Measurements from ENCODE around the gene ZNF827.

The ZNF827 gene

GRCh38 chr4:145736241-145736831, 202.3 kb downstream of the ZNF827 start:
- no peak for DNase-seq

GRCh38 chr4:145735827-145736226, 202.8 kb downstream of the ZNF827 start:
- no peak for DNase-seq

GRCh38 chr4:145735347-145735675, 203.3 kb downstream of the ZNF827 start:
- DNase-seq = no peak

DNA sequence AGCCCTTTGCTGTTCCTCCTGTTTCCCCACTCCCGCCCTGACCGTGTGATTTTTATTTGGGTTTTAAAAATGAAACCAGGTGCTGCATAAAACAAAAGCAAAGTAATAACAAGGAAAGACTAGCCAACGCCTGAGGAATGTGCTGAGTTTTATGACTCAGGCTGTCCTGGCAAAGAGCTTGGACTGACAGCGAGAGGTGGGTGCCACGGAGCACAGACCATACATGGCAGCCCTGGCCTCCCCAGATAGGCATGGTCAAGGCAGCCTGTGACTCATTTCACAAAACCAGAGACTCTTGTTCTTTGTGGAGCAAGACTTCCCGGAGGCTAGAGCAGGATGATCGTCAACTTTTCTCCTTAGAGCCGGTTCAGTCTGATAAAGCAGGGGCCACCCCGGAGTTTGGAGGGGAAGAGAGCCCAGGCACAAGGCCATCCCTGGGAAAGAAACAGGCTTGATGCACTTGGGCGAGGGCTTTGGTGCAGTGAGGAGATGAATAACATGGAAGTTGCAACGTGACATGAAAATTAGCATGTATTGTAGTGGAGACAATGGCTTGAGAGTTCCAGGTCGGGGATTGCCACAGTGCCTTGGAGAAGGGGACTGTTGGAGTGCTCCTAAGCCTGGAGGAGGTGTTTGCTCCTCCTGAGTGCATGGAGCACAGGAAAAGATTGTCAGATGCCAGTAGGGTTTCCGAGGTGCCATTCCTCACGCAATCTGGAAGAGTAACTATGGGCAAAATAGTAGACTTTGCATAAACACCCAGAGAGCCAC, 203.9 kb downstream of the ZNF827 start:
- DNase-seq = no peak

DNA sequence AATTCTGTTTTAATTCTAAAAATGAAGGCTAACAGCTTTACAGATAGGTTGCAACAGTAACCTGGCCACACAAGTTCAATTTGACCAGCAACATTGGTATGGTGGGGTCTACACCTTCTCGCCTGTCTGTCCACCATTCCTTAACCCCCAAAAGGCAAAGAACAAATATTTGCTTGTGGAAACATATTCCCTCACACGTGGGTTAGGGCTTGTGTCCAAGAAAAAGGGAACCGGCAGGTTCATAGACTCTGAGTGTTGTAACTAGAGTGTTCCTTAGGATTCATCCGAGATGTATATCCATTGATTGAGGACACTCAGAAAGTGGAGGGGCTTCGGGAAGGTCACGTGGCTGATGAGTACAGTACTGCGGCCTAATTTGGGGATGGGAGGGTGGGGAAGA, 204.6 kb downstream of the ZNF827 start:
- no peak for DNase-seq

DNA sequence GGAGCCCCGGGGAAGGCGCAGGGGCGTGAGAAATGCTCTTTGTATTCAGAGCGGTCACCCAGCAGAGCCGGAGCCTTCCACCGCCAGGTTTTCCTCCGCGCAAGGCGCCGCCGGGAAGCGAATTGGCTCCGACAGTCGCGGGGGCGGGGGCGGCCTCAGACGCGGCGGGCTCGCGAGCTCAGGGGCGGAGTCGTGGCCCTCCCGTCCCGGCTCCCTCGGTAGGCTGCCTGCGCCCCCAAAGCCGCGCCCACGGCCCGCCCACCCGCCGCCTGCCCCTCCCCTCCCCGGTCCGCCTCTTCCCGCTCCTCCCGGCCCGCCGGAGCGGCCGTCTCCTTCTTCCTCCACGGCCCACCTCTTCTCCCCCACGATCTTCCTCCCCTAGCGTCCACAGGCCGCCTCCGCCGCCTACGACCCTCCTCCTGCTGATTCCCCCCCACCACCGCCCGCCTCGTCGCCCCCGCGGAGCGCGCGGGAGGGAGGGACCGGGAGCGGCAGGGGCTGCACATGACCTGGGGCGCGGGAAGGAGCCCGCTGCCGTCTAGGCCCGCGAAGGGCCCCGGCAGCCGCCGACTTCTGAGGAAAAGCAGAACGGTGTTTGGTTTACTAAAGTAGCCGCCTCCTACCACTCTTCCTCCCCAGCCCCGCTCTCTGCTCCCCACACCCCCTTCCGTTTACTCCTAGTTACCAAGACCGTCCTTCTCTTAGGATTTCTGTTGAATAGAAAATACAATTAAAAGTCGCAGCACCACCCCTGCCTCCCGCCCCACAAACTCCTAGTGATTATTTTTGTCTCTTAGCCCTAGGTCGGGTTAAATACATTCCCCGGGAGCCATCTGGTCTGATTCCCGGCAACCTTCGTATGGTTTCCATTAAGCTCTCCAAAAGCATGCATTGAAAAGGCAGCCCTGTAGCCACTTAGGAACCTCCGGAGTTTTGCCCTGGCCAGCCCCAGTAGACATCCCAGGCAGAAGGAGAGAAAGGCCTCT, 205.4 kb downstream of the ZNF827 start:
- peak; percentile 77 for DNase-seq

DNA sequence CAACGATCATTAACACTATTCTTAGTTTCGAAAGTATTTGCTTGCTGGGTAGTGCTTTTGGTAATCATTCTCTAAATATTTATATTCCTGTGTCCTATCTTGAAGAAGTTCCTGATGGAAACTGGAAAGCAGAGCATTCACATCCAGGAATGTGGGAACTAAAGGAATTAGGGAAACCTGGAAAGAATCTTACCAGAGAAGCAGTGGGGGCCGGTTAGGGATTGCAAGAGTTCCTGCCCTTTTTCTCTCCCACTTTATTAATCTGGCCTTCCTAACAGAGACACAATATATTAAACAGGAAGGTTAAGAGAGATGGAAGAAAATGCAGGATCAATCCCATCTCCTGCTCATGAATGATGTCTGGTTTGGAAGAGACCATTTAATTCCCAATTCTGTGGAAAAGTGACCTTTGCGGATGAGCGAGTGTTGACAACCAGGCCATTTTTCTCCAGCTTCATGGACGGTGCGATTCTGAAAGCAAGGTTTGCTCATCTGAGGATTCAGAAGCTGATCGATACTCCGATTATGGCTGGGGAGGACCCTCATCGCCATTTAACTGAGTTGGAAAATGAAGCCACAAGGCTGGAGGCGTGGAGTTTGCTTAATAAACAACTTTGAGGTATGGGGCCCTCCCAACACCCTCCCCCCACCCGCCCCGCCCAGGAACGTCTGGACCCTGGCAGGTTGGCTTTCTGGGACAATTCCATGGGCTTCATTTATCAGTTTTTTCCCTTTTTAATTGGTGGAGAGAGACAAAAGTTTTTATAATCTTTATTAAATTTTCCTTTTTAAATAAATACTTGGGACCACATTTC, 206.4 kb downstream of the ZNF827 start:
- DNase-seq = no peak

DNA sequence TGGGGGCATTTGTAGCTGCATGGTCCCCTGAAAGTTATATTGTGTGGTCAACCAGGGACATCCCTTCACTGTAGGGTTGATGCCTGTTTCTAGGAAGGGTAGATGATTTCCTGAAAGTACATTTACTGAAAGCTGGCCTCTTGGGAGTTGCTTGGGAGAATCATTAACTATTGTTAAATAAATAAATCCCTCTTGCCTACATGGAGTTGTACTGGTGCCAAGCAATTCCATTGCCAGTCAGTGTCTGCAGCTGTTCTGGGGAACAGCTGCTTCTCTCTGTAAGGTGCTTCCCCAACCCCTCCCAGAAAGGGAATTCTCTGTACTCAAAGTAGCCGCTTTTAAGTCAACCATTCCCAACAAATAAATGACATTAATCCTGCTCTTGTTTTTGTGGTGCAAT, 207.6 kb downstream of the ZNF827 start:
- no peak for DNase-seq

DNA sequence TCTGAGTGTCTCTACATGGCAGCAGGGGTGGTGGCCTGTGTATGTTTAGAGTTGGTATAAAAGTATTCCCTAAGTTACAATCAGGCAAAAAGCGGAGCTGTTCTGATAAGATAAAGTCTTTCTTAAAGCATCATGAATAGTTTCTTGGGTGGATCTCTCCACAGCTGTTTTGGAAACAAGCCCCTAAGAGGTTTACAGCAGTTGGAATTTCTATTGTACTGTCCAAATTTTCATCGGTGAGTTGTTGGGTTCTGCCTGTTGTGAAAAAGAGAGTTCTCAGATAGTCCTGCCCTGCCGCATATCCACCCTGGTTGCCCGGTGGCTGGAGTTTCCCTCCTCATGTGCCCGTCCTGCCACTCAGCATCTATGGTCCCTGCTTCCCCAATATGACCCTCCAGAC, 208.6 kb downstream of the ZNF827 start:
- no peak for DNase-seq

GRCh38 chr4:145723336-145723735, 215.3 kb downstream of the ZNF827 start:
- no peak for DNase-seq

GRCh38 chr4:145722561-145722960, 216.1 kb downstream of the ZNF827 start:
- no peak for DNase-seq

- no peak for DNase-seq
Measured at GRCh38 chr4:145720656-145721055, 218.0 kb downstream of the ZNF827 start.

GRCh38 chr4:145719752-145720624, 218.6 kb downstream of the ZNF827 start:
- DNase-seq = no peak

- DNase-seq = no peak
Measured at GRCh38 chr4:145716661-145717200, 221.9 kb downstream of the ZNF827 start.

GRCh38 chr4:145716200-145716599, 222.4 kb downstream of the ZNF827 start:
- no peak for DNase-seq

- no peak for DNase-seq
Measured at GRCh38 chr4:145709843-145710242, 228.8 kb downstream of the ZNF827 start.

DNA sequence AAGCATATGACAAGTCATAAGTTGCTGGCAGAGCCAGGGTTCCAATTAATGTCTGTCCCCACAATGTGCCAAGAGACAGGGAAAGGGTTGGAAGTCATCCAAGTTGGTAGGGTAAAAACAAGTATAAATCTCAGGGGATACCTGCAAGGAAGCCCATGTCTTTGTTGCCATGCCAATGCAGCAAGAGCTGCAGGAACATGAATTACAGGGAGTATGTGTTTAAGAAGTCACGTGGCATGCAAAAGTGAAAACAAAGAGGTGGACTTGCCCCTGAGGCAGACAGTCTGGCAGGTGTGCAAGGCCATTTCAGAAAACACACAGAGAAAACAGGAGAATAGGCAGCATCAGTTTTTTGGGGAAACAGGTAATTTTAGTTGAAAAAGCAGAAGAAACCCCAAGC, 229.3 kb downstream of the ZNF827 start:
- no peak for DNase-seq

All from inflammatory macrophage treated with lipopolysaccharide for 4 hours (primary cell).